SU-DHL-6 (cell line): ENCODE results near the gene NUMB.

Experiments used
- CTCF ChIP-seq: fragments of 200-600 bp; sonication (generic); IDR thresholded peaks from one replicate; pipeline ENCODE4 v1.5.1; 2017; ENCODE audit warnings: antibody characterized with exemption, mild to moderate bottlenecking, low read length, moderate library complexity; ENCODE audit not compliant: insufficient read depth, poor library complexity, severe bottlenecking
- EZH2phosphoT487 ChIP-seq: fragments of 200-600 bp; sonication (generic), shearing (Covaris generic); conservative IDR thresholded peaks from 2 replicates; pipeline ENCODE4 v1.6.1; 2018; ENCODE audit warnings: mild to moderate bottlenecking, antibody characterized with exemption, low read length, moderate library complexity, mixed read lengths

- no peak for TF ChIP-seq CTCF
- no peak for TF ChIP-seq EZH2phosphoT487
Measured at GRCh38 chr14:73250781-73251500, 207.4 kb downstream of the NUMB start.
